BLaER1 treated with 17β-estradiol and CSF1 and Interleukin-3, amounts not matched to agents 10 nM and 100 nM (cell line): ENCODE results near the gene SSH2.

Source experiments
- H3K27ac ChIP-seq, 11 experiments: shearing (Covaris generic); formaldehyde crosslinking; 2 replicates each; pipeline ENCODE4 v1.8.1; 2022
- H3K27me3 ChIP-seq, 11 experiments: shearing (Covaris generic); formaldehyde crosslinking; 2 replicates each; pipeline ENCODE4 v1.8.1; 2022
- H3K36me3 ChIP-seq, 11 experiments: shearing (Covaris generic); formaldehyde crosslinking; 2 replicates each; pipeline ENCODE4 v1.8.1; 2022
- H3K4me1 ChIP-seq, 10 experiments: shearing (Covaris generic); formaldehyde crosslinking; 2 replicates each; pipeline ENCODE4 v1.8.1; 2022
- H3K4me2 ChIP-seq, 11 experiments: shearing (Covaris generic); formaldehyde crosslinking; 2 replicates each; pipeline ENCODE4 v1.8.1; 2022
- H3K4me3 ChIP-seq, 10 experiments: shearing (Covaris generic); formaldehyde crosslinking; 2 replicates each; pipeline ENCODE4 v1.8.1; 2022
- H3K9ac ChIP-seq, 11 experiments: shearing (Covaris generic); formaldehyde crosslinking; 2 replicates each; pipeline ENCODE4 v1.8.1; 2022
- H3K9me3 ChIP-seq, 11 experiments: shearing (Covaris generic); formaldehyde crosslinking; replicated peaks in 1 of 11; 2 replicates each; pipeline ENCODE4 v1.8.1; 2022
- H4K20me1 ChIP-seq, 11 experiments: shearing (Covaris generic); formaldehyde crosslinking; 2 replicates each; pipeline ENCODE4 v1.8.1; 2022
- Cebpa-rat ChIP-seq, 11 experiments: shearing (Covaris generic); IDR thresholded peaks; 2 replicates each; pipeline ENCODE4 v1.8.1; 2022

SSH2 gene

GRCh38 chr17:29722411-29723198, 207.4 kb downstream of the SSH2 start:
- TF ChIP-seq Cebpa-rat (IDR thresholded peaks at IDR 0.05): peak; percentile 77 to 99 (median 96)
- peaks cover 70 to 95% (median 93%) of the 10 kb centered on the region in 10 experiments for H3K4me1 ChIP-seq
- peak overlapping the region; percentile 67 to 90 (median 79) for H3K4me2 ChIP-seq
- peaks cover 8 to 40% (median 24%) of the 10 kb centered on the region in 11 experiments; a peak in 19 of 22 replicates for H3K36me3 ChIP-seq
- peaks cover 0 to 4% (median 0%) of the 10 kb centered on the region in 11 experiments; a peak in 3 of 22 replicates for H3K9me3 ChIP-seq
- H3K9ac ChIP-seq: peak overlapping the region; percentile 82 to 86 (median 84)
- peak overlapping the region in 9 of 10 experiments; percentile 0 to 38 (median 25); a peak in 10 of 20 replicates for H3K4me3 ChIP-seq
- peak overlapping the region; percentile 93 to 98 (median 95) for H3K27ac ChIP-seq
- no peaks in the 10 kb centered on the region for H4K20me1 ChIP-seq
- H3K27me3 ChIP-seq: no peaks in the 10 kb centered on the region

- Histone ChIP-seq H3K9ac (peak overlapping the region; percentile 82 to 86 (median 84)), H3K27me3 (no peaks in the 10 kb centered on the region), H3K9me3 (peaks cover 0 to 4% (median 0%) of the 10 kb centered on the region in 11 experiments; a peak in 3 of 22 replicates), H3K4me3 (no peak overlapping the region), H3K27ac (peak overlapping the region; percentile 93 to 98 (median 95)), H3K4me2 (peak overlapping the region; percentile 67 to 90 (median 79)), H3K4me1 (peaks cover 51 to 95% (median 91%) of the 10 kb centered on the region in 10 experiments), H4K20me1 (no peaks in the 10 kb centered on the region), H3K36me3 (peaks cover 18 to 50% (median 37%) of the 10 kb centered on the region in 11 experiments; a peak in 19 of 22 replicates)
- no peak for TF ChIP-seq Cebpa-rat (IDR thresholded peaks at IDR 0.05)
Measured at GRCh38 chr17:29720551-29720950, 209.5 kb downstream of the SSH2 start.

- Histone ChIP-seq H3K27me3 (no peaks in the 10 kb centered on the region), H3K4me1 (peaks cover 46 to 95% (median 91%) of the 10 kb centered on the region in 10 experiments), H3K4me2 (peak overlapping the region in 9 of 11 experiments; percentile 70 to 90 (median 82); a peak in 17 of 22 replicates), H3K36me3 (peaks cover 18 to 54% (median 38%) of the 10 kb centered on the region in 11 experiments; a peak in 19 of 22 replicates), H3K27ac (peak overlapping the region; percentile 93 to 98 (median 95); a peak in 21 of 22 replicates), H3K9ac (peak overlapping the region in 8 of 11 experiments; percentile 82 to 86 (median 84); a peak in 11 of 22 replicates), H3K9me3 (peaks cover 0 to 4% (median 0%) of the 10 kb centered on the region in 11 experiments; a peak in 2 of 22 replicates), H3K4me3 (no peak overlapping the region), H4K20me1 (no peaks in the 10 kb centered on the region)
- no peak for TF ChIP-seq Cebpa-rat (IDR thresholded peaks at IDR 0.05)
Measured at GRCh38 chr17:29719469-29719868, 210.6 kb downstream of the SSH2 start.

- peak overlapping the region; percentile 93 to 98 (median 95); a peak in 20 of 22 replicates for H3K27ac ChIP-seq
- H3K27me3 ChIP-seq: no peaks in the 10 kb centered on the region
- H4K20me1 ChIP-seq: no peaks in the 10 kb centered on the region
- peaks cover 18 to 63% (median 39%) of the 10 kb centered on the region in 11 experiments; a peak in 19 of 22 replicates for H3K36me3 ChIP-seq
- TF ChIP-seq Cebpa-rat (IDR thresholded peaks at IDR 0.05): no peak
- H3K9me3 ChIP-seq: peaks cover 0 to 4% (median 0%) of the 10 kb centered on the region in 11 experiments; a peak in 2 of 22 replicates
- peaks cover 37 to 95% (median 90%) of the 10 kb centered on the region in 10 experiments for H3K4me1 ChIP-seq
- peak overlapping the region in 2 of 11 experiments; percentile 23 to 34; a peak in 5 of 22 replicates for H3K9ac ChIP-seq
- peak overlapping the region in 8 of 11 experiments; percentile 9 to 90 (median 80); a peak in 15 of 22 replicates for H3K4me2 ChIP-seq
- H3K4me3 ChIP-seq: no peak overlapping the region
Measured at GRCh38 chr17:29718446-29719039, 211.5 kb downstream of the SSH2 start.

- Histone ChIP-seq H3K36me3 (peaks cover 20 to 71% (median 45%) of the 10 kb centered on the region in 11 experiments; a peak in 19 of 22 replicates), H3K9me3 (peaks cover 0 to 4% (median 0%) of the 10 kb centered on the region in 11 experiments; a peak in 2 of 22 replicates), H3K4me2 (peak overlapping the region in 8 of 11 experiments; percentile 13 to 90 (median 80); a peak in 15 of 22 replicates), H3K9ac (peak overlapping the region in 1 of 11 experiments; percentile 11; a peak in 2 of 22 replicates), H3K4me1 (peaks cover 30 to 95% (median 90%) of the 10 kb centered on the region in 10 experiments), H3K27me3 (no peaks in the 10 kb centered on the region), H3K27ac (peak overlapping the region; percentile 48 to 98 (median 95); a peak in 21 of 22 replicates), H4K20me1 (no peaks in the 10 kb centered on the region), H3K4me3 (no peak overlapping the region)
- no peak for TF ChIP-seq Cebpa-rat (IDR thresholded peaks at IDR 0.05)
Measured at GRCh38 chr17:29717817-29718216, 212.2 kb downstream of the SSH2 start.

- Histone ChIP-seq H3K27me3 (no peaks in the 10 kb centered on the region), H3K27ac (peak overlapping the region; percentile 48 to 98 (median 95)), H3K9ac (peak overlapping the region in 2 of 11 experiments; percentile 10 to 18; a peak in 1 of 22 replicates), H3K4me3 (no peak overlapping the region), H4K20me1 (no peaks in the 10 kb centered on the region), H3K9me3 (peaks cover 0 to 4% (median 0%) of the 10 kb centered on the region in 11 experiments; a peak in 2 of 22 replicates), H3K4me1 (peaks cover 20 to 100% (median 94%) of the 10 kb centered on the region in 10 experiments), H3K36me3 (peaks cover 30 to 83% (median 57%) of the 10 kb centered on the region in 11 experiments; a peak in 19 of 22 replicates), H3K4me2 (peak overlapping the region in 7 of 11 experiments; percentile 13 to 90 (median 82); a peak in 14 of 22 replicates)
- TF ChIP-seq Cebpa-rat (IDR thresholded peaks at IDR 0.05): no peak
Measured at GRCh38 chr17:29716566-29716965, 213.5 kb downstream of the SSH2 start.

GRCh38 chr17:29715680-29716079, 214.3 kb downstream of the SSH2 start:
- Histone ChIP-seq H3K9me3 (peaks cover 0 to 4% (median 0%) of the 10 kb centered on the region in 11 experiments; a peak in 2 of 22 replicates), H3K4me1 (peaks cover 15 to 100% (median 94%) of the 10 kb centered on the region in 10 experiments), H3K9ac (no peak overlapping the region), H3K4me3 (no peak overlapping the region), H3K36me3 (peaks cover 30 to 90% (median 60%) of the 10 kb centered on the region in 11 experiments; a peak in 19 of 22 replicates), H3K27ac (peak overlapping the region; percentile 48 to 98 (median 95); a peak in 21 of 22 replicates), H3K27me3 (no peaks in the 10 kb centered on the region), H3K4me2 (peak overlapping the region in 5 of 11 experiments; percentile 79 to 90 (median 83); a peak in 8 of 22 replicates), H4K20me1 (no peaks in the 10 kb centered on the region)
- no peak for TF ChIP-seq Cebpa-rat (IDR thresholded peaks at IDR 0.05)

- Histone ChIP-seq H4K20me1 (no peaks in the 10 kb centered on the region), H3K4me2 (peak overlapping the region in 8 of 11 experiments; percentile 1 to 88 (median 36); a peak in 11 of 22 replicates), H3K9me3 (peaks cover 0 to 4% (median 0%) of the 10 kb centered on the region in 11 experiments; a peak in 2 of 22 replicates), H3K27ac (peak overlapping the region; percentile 47 to 100 (median 99); a peak in 19 of 22 replicates), H3K36me3 (peaks cover 29 to 94% (median 53%) of the 10 kb centered on the region in 11 experiments; a peak in 19 of 22 replicates), H3K4me3 (no peak overlapping the region), H3K4me1 (peaks cover 19 to 100% (median 94%) of the 10 kb centered on the region in 10 experiments), H3K9ac (peak overlapping the region in 1 of 11 experiments; percentile 10; a peak in 3 of 22 replicates), H3K27me3 (no peaks in the 10 kb centered on the region)
- TF ChIP-seq Cebpa-rat (IDR thresholded peaks at IDR 0.05): no peak
Measured at GRCh38 chr17:29714146-29714545, 215.9 kb downstream of the SSH2 start.
